Type B pancreatic cell (in vitro differentiated cells): ENCODE results near the gene GALNT4. TPM values are rescaled to one million over a fixed set of nuclear protein-coding genes. Genes with fewer than 3 reads are reported as not detected.
A peak's percentile ranks its signal among the peaks of the same experiment; 100 is the strongest.

Experiments
- DNase-seq: peaks from one replicate; pipeline ENCODE4 v3.0.0; 2021; ENCODE audit warnings: mixed read lengths; ENCODE audit not compliant: unreplicated experiment; ENCODE audit errors: extremely low spot score
- H3K27ac Mint-ChIP-seq: 2 replicates; pipeline ENCODE4 v1.8.0; 2021; ENCODE audit warnings: mild to moderate bottlenecking, mixed read lengths
- H3K27me3 Mint-ChIP-seq: 2 replicates; pipeline ENCODE4 v1.8.0; 2021; ENCODE audit warnings: mixed read lengths
- H3K36me3 Mint-ChIP-seq: 2 replicates; pipeline ENCODE4 v1.8.0; 2021; ENCODE audit warnings: mixed read lengths
- H3K4me1 Mint-ChIP-seq: one replicate; pipeline ENCODE4 v1.8.0; 2021; ENCODE audit warnings: mixed read lengths; ENCODE audit not compliant: unreplicated experiment
- H3K4me3 Mint-ChIP-seq: 2 replicates; pipeline ENCODE4 v1.8.0; 2021; ENCODE audit warnings: mild to moderate bottlenecking, mixed read lengths
- H3K9me3 Mint-ChIP-seq: 2 replicates; pipeline ENCODE4 v1.8.0; 2021; ENCODE audit warnings: mixed read lengths
- total RNA-seq: library from RNA; stranded (reverse); gene quantifications from 2 replicates; pipeline ENCODE4 v1.2.1, GENCODE V29; 2021; ENCODE audit warnings: low replicate concordance
- TF ChIP-seq, protein P1 (sequence below): fragments of 200-600 bp; sonication (generic); conservative IDR thresholded peaks from 2 replicates; pipeline ENCODE4 v1.5.0; 2021; ENCODE audit warnings: antibody characterized with exemption, mild to moderate bottlenecking

GALNT4 gene
- total RNA-seq, 1 donor from 2014 or later, result 8.7 TPM

DNA sequence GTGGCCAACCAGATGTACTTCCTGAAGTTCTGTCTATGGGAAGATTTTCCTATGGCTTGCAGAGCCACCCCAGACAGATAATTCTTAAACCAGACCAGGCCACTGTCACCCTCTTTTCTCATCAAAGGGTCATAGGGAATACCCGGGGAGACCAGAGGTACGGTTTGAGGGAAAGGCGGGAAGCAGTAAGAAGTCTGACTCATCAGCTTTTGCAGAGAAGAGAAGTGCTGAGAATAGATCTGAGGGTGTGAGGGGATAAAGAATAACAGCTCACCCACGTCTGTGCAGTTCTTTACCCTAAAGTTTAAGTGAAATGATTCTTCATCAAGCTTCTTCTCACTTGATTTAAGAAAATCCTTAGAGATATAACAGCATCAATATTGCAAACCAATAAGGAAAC lies 22.5 kb upstream of the GALNT4 start:
- TF ChIP-seq, protein P1, sequence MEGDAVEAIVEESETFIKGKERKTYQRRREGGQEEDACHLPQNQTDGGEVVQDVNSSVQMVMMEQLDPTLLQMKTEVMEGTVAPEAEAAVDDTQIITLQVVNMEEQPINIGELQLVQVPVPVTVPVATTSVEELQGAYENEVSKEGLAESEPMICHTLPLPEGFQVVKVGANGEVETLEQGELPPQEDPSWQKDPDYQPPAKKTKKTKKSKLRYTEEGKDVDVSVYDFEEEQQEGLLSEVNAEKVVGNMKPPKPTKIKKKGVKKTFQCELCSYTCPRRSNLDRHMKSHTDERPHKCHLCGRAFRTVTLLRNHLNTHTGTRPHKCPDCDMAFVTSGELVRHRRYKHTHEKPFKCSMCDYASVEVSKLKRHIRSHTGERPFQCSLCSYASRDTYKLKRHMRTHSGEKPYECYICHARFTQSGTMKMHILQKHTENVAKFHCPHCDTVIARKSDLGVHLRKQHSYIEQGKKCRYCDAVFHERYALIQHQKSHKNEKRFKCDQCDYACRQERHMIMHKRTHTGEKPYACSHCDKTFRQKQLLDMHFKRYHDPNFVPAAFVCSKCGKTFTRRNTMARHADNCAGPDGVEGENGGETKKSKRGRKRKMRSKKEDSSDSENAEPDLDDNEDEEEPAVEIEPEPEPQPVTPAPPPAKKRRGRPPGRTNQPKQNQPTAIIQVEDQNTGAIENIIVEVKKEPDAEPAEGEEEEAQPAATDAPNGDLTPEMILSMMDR, result no peak
- H3K4me3 Mint-ChIP-seq, result no peak overlapping the region
- peaks cover 23% of the 10 kb centered on the region for H3K4me1 Mint-ChIP-seq
- H3K36me3 Mint-ChIP-seq, result no peaks in the 10 kb centered on the region
- no peak for DNase-seq
- H3K27ac Mint-ChIP-seq, result no peak overlapping the region
- H3K9me3 Mint-ChIP-seq, result no peaks in the 10 kb centered on the region
- H3K27me3 Mint-ChIP-seq, result no peaks in the 10 kb centered on the region

DNA sequence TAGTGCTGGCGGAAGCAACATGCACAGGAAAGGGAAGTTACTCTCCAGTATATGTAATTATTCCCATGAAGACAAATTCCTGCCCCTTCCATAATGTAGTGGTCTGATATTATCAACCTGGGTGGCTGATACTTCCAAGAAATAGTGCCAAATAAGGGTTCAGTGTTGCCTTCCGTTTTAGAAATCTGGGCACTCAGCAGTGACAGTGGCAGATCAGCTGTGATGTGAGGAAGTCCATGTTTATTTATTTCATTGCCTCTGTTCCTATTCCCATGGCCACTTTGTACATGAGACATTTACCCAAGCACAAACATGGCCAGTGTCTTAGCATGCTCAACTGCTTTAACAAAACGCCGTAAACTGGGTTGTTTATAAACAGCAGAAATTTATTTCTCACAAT lies 21.6 kb upstream of the GALNT4 start:
- Mint-ChIP-seq H3K4me1 (peaks cover 28% of the 10 kb centered on the region), H3K36me3 (no peaks in the 10 kb centered on the region), H3K9me3 (no peaks in the 10 kb centered on the region), H3K4me3 (no peak overlapping the region), H3K27ac (no peak overlapping the region), H3K27me3 (no peaks in the 10 kb centered on the region)
- TF ChIP-seq, protein P1, result no peak
- DNase-seq, result no peak

DNA sequence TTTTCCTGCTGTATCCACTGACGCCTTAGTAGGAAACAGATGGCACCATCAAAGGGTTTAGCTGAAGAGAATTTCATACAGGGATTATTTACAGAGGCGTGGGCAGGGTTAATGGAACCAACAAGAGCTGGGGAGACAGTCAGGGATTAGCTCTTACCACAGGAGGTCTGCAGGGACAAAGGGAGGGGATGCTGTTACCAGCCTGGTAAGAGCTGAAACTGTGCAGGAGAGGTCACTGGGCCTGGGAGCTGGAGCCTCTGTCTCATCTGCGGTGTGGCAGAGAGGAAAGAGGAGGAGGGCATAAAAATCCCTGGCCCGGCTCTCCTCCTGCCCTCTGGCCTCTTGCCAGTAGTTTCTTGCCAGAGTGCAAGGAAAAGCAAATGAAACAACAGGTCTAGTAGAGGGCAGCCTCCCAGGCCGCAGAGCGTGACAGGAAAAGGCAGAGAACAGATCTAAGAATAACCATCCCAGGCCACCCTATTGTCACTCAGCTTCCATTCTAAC lies 20.1 kb upstream of the GALNT4 start:
- Mint-ChIP-seq H3K36me3 (no peaks in the 10 kb centered on the region), H3K27ac (no peak overlapping the region), H3K9me3 (no peaks in the 10 kb centered on the region), H3K4me3 (no peak overlapping the region), H3K4me1 (peaks cover 38% of the 10 kb centered on the region), H3K27me3 (no peaks in the 10 kb centered on the region)
- TF ChIP-seq, protein P1, result no peak
- DNase-seq, result no peak

DNA sequence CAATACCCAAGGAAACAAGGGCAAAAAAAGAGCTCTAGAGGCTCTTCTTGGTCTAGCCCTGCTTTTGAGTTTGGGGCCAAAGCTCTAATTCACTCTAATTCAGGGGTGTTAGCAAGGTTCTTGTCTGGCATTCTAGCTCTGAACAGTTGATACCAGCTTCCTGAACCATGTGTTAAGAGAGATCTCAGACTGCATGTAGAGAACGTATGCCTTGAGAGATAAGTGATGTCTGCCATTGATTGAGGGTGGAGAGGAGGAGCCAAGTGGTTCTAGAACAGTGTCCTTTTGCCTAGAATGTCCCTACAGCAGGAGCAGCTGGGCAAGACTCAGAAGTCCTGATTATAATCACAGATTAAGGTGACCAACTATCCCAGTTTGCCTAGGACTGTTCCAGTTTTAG lies 19.4 kb upstream of the GALNT4 start:
- DNase-seq, result no peak
- Mint-ChIP-seq H3K27me3 (no peaks in the 10 kb centered on the region), H3K4me3 (no peak overlapping the region), H3K4me1 (peaks cover 40% of the 10 kb centered on the region), H3K9me3 (no peaks in the 10 kb centered on the region), H3K27ac (no peak overlapping the region), H3K36me3 (no peaks in the 10 kb centered on the region)
- TF ChIP-seq, protein P1, result no peak

DNA sequence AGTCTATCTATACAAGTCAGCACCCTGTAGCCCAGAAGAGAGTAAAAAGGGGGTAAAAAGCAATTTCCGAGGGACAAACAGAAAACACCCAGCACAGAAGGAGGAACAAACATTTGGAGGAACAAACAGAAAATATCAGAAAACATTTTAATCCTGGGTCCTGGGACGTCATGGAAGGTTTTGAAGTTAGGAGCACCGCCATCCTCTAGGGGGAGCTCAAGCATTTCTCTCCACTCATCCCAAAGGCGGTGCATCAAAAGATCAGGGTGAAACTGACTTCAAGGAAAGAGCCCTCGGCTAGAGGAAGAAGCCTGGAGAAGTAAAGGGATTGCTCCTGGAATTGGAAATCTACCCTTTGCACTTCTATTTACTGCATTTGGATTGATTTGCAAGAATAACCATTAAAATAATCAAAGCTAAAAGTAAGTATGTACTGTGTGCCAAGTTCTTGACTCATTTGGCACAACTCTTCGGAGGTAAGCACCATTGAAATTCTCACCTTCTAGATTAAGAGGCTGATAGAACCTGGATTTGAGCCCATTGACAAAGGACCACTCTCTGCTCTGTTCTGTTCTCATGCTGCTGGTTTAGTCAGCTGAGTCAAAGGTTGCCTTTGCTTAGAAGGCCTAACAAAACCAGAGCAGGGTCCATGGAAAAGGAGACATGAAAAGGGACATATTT lies 18.5 kb upstream of the GALNT4 start:
- Mint-ChIP-seq H3K27me3 (no peaks in the 10 kb centered on the region), H3K9me3 (no peaks in the 10 kb centered on the region), H3K4me3 (no peak overlapping the region), H3K4me1 (peaks cover 40% of the 10 kb centered on the region), H3K36me3 (no peaks in the 10 kb centered on the region), H3K27ac (no peak overlapping the region)
- DNase-seq, result no peak
- TF ChIP-seq, protein P1, result peak; percentile 92
